Measurements from ENCODE around the gene CABCOCO1. TPM values are rescaled to one million over a fixed set of nuclear protein-coding genes. Genes with fewer than 3 reads are reported as not detected.

Gene CABCOCO1
- total and polyA plus RNA-seq, 4 experiments from 2014 or later: not detected

DNA sequence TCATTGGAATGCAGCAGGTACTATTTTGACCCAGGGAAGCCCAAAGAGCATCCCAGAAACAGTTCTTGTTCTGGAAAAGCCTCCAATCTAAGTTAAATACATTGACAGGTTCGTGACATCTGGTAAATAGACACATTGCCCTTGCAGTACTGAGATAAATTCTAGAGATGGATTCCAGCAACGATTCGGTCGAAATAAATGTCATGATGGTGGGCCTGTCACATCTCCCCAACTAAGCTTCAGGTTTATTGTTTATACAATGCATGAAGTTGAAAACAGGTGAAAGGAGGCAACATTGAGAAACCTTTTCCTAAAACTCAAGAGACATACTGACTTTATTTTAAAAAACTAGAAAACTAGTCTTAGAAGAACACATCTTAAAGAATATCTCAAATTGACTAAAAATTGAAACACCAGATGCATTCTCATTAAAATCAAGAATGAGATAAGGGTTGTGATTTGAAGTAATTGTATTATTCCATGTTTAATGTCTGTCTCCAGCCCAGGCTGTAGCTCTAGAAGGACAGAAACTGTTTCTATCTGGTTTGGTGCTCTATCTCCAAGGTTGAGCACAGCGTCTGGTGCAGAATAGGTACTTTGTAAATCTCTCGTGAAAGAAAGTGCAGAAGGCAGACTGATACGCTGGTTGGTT, 114.0 kb downstream of the CABCOCO1 start:
- H3K27ac ChIP-seq (ENCODE audit: low read depth, low read length): no peak overlapping the region
- ChIA-PET POLR2A (ENCODE audit: partially characterized antibody) (no interaction called here), CTCF (ENCODE audit: partially characterized antibody) (no interaction called here)
- no peaks in the 10 kb centered on the region for H3K36me3 Mint-ChIP-seq
- no peaks in the 10 kb centered on the region for H3K27me3 Mint-ChIP-seq
- DNase-seq: no peak
- no peaks in the 10 kb centered on the region for H3K9me3 Mint-ChIP-seq
- H3K4me1 ChIP-seq (ENCODE audit: insufficient read depth, low read length): no peaks in the 10 kb centered on the region
- intact Hi-C loops (cut with micrococcal nuclease): no loop called here
- H3K27me3 ChIP-seq (ENCODE audit: insufficient read depth, low read length): no peaks in the 10 kb centered on the region
- H3K4me1 Mint-ChIP-seq: peaks cover 3 to 12% (median 4%) of the 10 kb centered on the region in 4 donors
- H3K4me3 Mint-ChIP-seq: no peak overlapping the region
- H3K36me3 ChIP-seq (ENCODE audit: insufficient read depth, low read length): no peaks in the 10 kb centered on the region
- no peaks in the 10 kb centered on the region for H3K9me3 ChIP-seq (ENCODE audit: control insufficient read depth in 1 of 2, low read length in 2 of 2)
- no peak overlapping the region for H3K27ac Mint-ChIP-seq
- no peak overlapping the region for H3K4me3 ChIP-seq (ENCODE audit: low read length in 2 of 2)

DNA sequence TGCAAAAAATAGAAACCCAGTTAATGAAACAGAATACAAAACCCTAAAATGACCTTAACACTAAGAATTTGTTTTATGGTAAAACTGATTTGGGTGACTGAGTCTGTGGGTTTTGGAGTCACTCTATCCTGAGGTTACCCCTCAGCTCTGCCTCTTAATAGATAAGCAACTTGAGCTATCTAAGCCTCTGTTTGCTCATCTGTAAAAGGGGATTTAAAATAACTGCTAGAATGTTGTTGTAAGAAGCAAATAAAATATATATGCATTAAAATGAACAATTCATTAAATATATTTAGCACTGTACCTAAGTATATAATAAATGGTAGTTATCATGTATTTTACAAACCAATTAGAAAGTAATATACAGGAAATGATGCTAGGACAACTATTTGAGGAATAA, 115.4 kb downstream of the CABCOCO1 start:
- intact Hi-C loops (cut with micrococcal nuclease): no loop called here
- no peaks in the 10 kb centered on the region for H3K9me3 ChIP-seq (ENCODE audit: control insufficient read depth in 1 of 2, low read length in 2 of 2)
- CTCF ChIA-PET (ENCODE audit: partially characterized antibody): interaction anchor here (0.7 kb wide), 1 partner anchor 41 kb away, joined by 3 read pairs; no protein-coding TSS in a partner anchor
- no peak overlapping the region for H3K27ac Mint-ChIP-seq
- no peak overlapping the region for H3K4me3 ChIP-seq (ENCODE audit: low read length in 2 of 2)
- no peak overlapping the region for H3K4me3 Mint-ChIP-seq
- peaks cover 0 to 2% (median 0%) of the 10 kb centered on the region in 8 donors for H3K9me3 Mint-ChIP-seq
- H3K4me1 ChIP-seq (ENCODE audit: insufficient read depth, low read length): no peaks in the 10 kb centered on the region
- peaks cover 4 to 17% (median 5%) of the 10 kb centered on the region in 4 donors for H3K4me1 Mint-ChIP-seq
- POLR2A ChIA-PET (ENCODE audit: partially characterized antibody): interaction anchor here (1.1 kb wide), 1 partner anchor 11 kb away, joined by 4 read pairs; no protein-coding TSS in a partner anchor
- H3K36me3 ChIP-seq (ENCODE audit: insufficient read depth, low read length): no peaks in the 10 kb centered on the region
- H3K27me3 Mint-ChIP-seq: no peaks in the 10 kb centered on the region
- no peaks in the 10 kb centered on the region for H3K36me3 Mint-ChIP-seq
- no peaks in the 10 kb centered on the region for H3K27me3 ChIP-seq (ENCODE audit: insufficient read depth, low read length)
- DNase-seq: no peak
- no peak overlapping the region for H3K27ac ChIP-seq (ENCODE audit: low read depth, low read length)

DNA sequence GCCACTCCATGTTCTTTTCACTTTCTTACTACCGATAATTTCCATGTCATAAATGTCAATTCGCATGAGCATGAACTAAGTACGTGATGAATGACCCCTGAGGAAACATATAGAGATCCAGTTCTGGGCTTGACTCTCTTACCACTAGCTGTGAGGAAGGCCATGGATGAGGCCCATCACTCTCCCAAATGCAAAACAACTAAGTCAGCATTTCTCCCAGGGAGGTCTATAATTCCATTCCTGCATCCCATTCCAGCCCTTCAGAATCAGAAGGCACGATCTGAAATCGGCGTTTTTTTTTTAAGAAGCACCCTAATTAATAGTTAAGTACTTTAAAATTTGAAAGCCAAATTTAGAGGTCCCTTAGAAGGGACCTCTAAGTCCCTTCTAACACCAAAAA, 116.5 kb downstream of the CABCOCO1 start:
- H3K36me3 Mint-ChIP-seq: no peaks in the 10 kb centered on the region
- Histone ChIP-seq H3K9me3 (ENCODE audit: control insufficient read depth in 1 of 2, low read length in 2 of 2) (no peaks in the 10 kb centered on the region), H3K36me3 (ENCODE audit: insufficient read depth, low read length) (no peaks in the 10 kb centered on the region), H3K4me1 (ENCODE audit: insufficient read depth, low read length) (no peaks in the 10 kb centered on the region), H3K27ac (ENCODE audit: low read depth, low read length) (no peak overlapping the region), H3K27me3 (ENCODE audit: insufficient read depth, low read length) (no peaks in the 10 kb centered on the region), H3K4me3 (ENCODE audit: low read length in 2 of 2) (no peak overlapping the region)
- intact Hi-C loops (cut with micrococcal nuclease): no loop called here
- H3K27me3 Mint-ChIP-seq: peaks cover 0 to 2% of the 10 kb centered on the region in 2 donors
- H3K4me3 Mint-ChIP-seq: no peak overlapping the region
- ChIA-PET CTCF (ENCODE audit: partially characterized antibody) (interaction anchor here (1.6 kb wide), 1 partner anchor 28 kb away, joined by 7 read pairs; no protein-coding TSS in a partner anchor), POLR2A (ENCODE audit: partially characterized antibody) (no interaction called here)
- H3K27ac Mint-ChIP-seq: no peak overlapping the region
- H3K4me1 Mint-ChIP-seq: peaks cover 4 to 17% (median 5%) of the 10 kb centered on the region in 4 donors
- DNase-seq: no peak
- H3K9me3 Mint-ChIP-seq: peaks cover 0 to 2% (median 0%) of the 10 kb centered on the region in 8 donors

DNA sequence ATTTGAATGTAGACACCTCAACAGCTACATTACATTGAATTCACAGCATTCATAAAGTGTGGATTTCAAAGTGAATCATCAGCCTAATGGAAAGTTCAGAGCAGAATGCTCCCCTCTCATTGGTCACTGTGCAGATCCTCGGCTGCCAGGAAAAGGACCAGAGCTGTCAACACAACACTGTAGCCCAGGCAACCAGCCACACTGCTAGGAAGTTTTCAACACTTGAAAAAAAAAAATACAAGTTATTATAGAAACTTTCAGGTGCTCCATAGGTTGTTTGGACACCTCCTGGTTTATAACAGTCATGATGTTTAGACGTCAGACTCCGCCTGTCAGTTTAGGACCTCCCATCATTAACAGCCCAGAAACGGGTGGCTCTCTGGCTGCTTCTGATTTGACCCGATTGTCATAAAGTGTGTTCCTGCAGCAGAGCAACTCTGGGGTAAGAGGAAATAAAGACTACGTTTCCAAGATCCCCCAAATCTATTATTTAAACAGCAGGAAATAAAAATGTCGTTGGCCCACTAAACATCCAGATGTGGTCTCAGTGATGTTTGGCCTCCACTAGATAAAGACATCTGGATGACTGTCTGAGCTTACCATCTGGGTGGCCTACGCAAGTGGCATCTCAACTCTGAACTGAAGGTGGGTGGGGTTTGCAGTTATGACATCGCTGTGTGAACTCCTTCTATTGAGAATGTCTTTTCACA, 117.4 kb downstream of the CABCOCO1 start:
- Mint-ChIP-seq H3K36me3 (no peaks in the 10 kb centered on the region), H3K4me3 (peak overlapping the region in 2 of 8 donors; percentile 12 to 54), H3K4me1 (peaks cover 4 to 17% (median 5%) of the 10 kb centered on the region in 4 donors), H3K9me3 (peaks cover 0 to 2% (median 0%) of the 10 kb centered on the region in 8 donors), H3K27ac (peak overlapping the region in 2 of 7 donors; percentile 56 to 74), H3K27me3 (peaks cover 0 to 2% of the 10 kb centered on the region in 2 donors)
- Histone ChIP-seq H3K9me3 (ENCODE audit: control insufficient read depth in 1 of 2, low read length in 2 of 2) (no peaks in the 10 kb centered on the region), H3K27ac (ENCODE audit: low read depth, low read length) (no peak overlapping the region), H3K4me3 (ENCODE audit: low read length in 2 of 2) (no peak overlapping the region), H3K4me1 (ENCODE audit: insufficient read depth, low read length) (no peaks in the 10 kb centered on the region), H3K27me3 (ENCODE audit: insufficient read depth, low read length) (no peaks in the 10 kb centered on the region), H3K36me3 (ENCODE audit: insufficient read depth, low read length) (no peaks in the 10 kb centered on the region)
- DNase-seq: peak in 4 of 5 donors; percentile 3 to 41 (median 9)
- intact Hi-C loops (cut with micrococcal nuclease): no loop called here
- ChIA-PET CTCF (ENCODE audit: partially characterized antibody) (interaction anchor here (1.6 kb wide), 1 partner anchor 29 kb away, joined by 7 read pairs; no protein-coding TSS in a partner anchor), POLR2A (ENCODE audit: partially characterized antibody) (no interaction called here)

DNA sequence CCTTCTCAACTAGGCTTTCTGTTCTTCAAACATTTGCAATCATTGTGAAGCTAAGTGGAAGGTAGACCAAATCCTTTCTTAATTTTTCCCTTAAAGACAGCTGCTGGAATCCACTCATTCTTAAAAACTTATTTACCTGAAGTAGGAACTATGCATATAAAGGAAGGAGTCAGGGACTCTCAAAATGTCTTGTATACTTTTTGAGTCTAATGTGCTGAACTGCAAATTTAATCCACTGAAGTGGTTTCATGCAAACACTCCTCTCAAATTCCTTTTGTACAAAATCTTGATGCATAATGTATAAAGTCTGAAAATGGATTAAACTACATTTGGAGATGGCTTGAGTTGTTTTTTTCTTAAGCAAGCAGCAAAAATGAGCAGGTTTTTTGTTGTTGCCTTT, 118.0 kb downstream of the CABCOCO1 start:
- intact Hi-C loops (cut with micrococcal nuclease): no loop called here
- no peak overlapping the region for H3K4me3 ChIP-seq (ENCODE audit: low read length in 2 of 2)
- Mint-ChIP-seq H3K36me3 (no peaks in the 10 kb centered on the region), H3K9me3 (peaks cover 0 to 2% (median 0%) of the 10 kb centered on the region in 8 donors), H3K4me3 (no peak overlapping the region), H3K27me3 (peaks cover 0 to 2% of the 10 kb centered on the region in 2 donors), H3K27ac (no peak overlapping the region), H3K4me1 (peaks cover 4 to 19% (median 5%) of the 10 kb centered on the region in 4 donors)
- ChIA-PET CTCF (ENCODE audit: partially characterized antibody) (interaction anchor here (1.6 kb wide), 1 partner anchor 30 kb away, joined by 7 read pairs; no protein-coding TSS in a partner anchor), POLR2A (ENCODE audit: partially characterized antibody) (no interaction called here)
- no peaks in the 10 kb centered on the region for H3K4me1 ChIP-seq (ENCODE audit: insufficient read depth, low read length)
- no peak overlapping the region for H3K27ac ChIP-seq (ENCODE audit: low read depth, low read length)
- H3K9me3 ChIP-seq (ENCODE audit: control insufficient read depth in 1 of 2, low read length in 2 of 2): no peaks in the 10 kb centered on the region
- H3K36me3 ChIP-seq (ENCODE audit: insufficient read depth, low read length): no peaks in the 10 kb centered on the region
- no peak for DNase-seq
- no peaks in the 10 kb centered on the region for H3K27me3 ChIP-seq (ENCODE audit: insufficient read depth, low read length)

DNA sequence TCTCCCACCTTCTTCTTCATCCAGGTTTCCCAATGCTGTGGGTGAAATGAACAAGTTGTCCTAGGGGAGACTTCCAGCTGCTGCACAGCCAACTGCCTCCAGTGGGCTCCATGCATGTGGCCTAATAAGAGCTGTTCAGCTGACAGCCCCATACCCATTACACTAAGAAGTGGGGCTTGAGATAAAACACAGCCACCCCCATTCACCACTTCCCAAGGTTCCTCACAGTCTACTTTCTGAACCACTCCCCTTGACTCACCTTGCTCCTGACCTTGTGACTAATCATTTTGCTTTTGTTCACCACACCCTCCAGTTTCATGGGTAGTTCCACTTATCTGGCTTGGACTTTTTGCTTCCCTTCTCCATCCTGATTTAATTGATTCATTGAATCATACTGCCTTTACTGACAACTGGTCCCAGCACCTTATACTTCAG, 119.3 kb downstream of the CABCOCO1 start:
- Mint-ChIP-seq H3K4me1 (peaks cover 4 to 29% (median 5%) of the 10 kb centered on the region in 4 donors), H3K27me3 (peaks cover 0 to 2% of the 10 kb centered on the region in 2 donors), H3K4me3 (no peak overlapping the region), H3K27ac (no peak overlapping the region), H3K36me3 (no peaks in the 10 kb centered on the region), H3K9me3 (peaks cover 0 to 2% (median 0%) of the 10 kb centered on the region in 8 donors)
- Histone ChIP-seq H3K36me3 (ENCODE audit: insufficient read depth, low read length) (no peaks in the 10 kb centered on the region), H3K4me3 (ENCODE audit: low read length in 2 of 2) (no peak overlapping the region), H3K27ac (ENCODE audit: low read depth, low read length) (no peak overlapping the region), H3K27me3 (ENCODE audit: insufficient read depth, low read length) (no peaks in the 10 kb centered on the region), H3K9me3 (ENCODE audit: control insufficient read depth in 1 of 2, low read length in 2 of 2) (no peaks in the 10 kb centered on the region), H3K4me1 (ENCODE audit: insufficient read depth, low read length) (no peaks in the 10 kb centered on the region)
- POLR2A ChIA-PET (ENCODE audit: partially characterized antibody): no interaction called here
- CTCF ChIA-PET (ENCODE audit: partially characterized antibody): no interaction called here
- DNase-seq: no peak
- intact Hi-C loops (cut with micrococcal nuclease): no loop called here

DNA sequence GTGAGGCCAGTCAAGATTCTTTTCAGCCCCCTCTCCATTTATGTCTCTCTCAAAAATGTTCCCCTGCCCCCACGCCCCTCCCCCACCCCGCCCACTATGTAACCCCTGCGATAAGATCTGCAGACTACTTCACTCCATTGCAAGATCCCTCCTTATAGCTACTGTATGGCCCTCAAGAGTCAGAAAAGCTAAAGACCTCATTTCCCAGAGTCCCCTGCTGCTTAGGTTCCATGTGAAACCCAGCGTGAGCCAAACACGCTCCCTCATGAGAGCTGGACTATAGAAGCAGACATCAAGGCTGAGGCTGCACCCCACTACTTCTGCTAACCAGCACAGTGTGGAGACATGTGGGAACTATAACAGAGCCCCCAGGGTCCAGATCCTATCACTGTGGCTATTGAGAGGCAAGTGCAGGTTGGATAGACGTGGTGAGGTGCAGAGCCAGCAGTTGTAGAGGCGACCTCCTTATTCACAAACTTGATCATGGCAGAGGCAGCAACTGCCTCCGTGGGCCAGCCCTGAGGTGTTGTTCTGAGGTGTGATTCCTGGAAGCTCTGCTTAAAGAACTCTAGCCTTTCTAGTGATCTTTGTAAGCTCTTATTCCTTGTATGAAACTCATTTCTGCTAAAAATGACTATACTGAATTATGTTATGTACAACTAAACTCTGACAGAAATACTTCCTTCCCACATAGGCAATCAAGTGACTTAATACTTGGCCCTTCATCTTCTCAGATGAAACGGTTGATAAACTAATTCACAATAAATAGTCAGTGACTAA, 121.8 kb downstream of the CABCOCO1 start:
- ChIA-PET POLR2A (ENCODE audit: partially characterized antibody) (no interaction called here), CTCF (ENCODE audit: partially characterized antibody) (no interaction called here)
- no peaks in the 10 kb centered on the region for H3K27me3 ChIP-seq (ENCODE audit: insufficient read depth, low read length)
- Mint-ChIP-seq H3K4me3 (no peak overlapping the region), H3K9me3 (peaks cover 0 to 2% (median 0%) of the 10 kb centered on the region in 8 donors), H3K27ac (no peak overlapping the region), H3K4me1 (peaks cover 4 to 32% (median 5%) of the 10 kb centered on the region in 4 donors), H3K36me3 (no peaks in the 10 kb centered on the region), H3K27me3 (peaks cover 0 to 4% of the 10 kb centered on the region in 2 donors)
- no peaks in the 10 kb centered on the region for H3K36me3 ChIP-seq (ENCODE audit: insufficient read depth, low read length)
- DNase-seq: no peak
- no peaks in the 10 kb centered on the region for H3K4me1 ChIP-seq (ENCODE audit: insufficient read depth, low read length)
- H3K27ac ChIP-seq (ENCODE audit: low read depth, low read length): no peak overlapping the region
- intact Hi-C loops (cut with micrococcal nuclease): no loop called here
- H3K9me3 ChIP-seq (ENCODE audit: control insufficient read depth in 1 of 2, low read length in 2 of 2): no peaks in the 10 kb centered on the region
- no peak overlapping the region for H3K4me3 ChIP-seq (ENCODE audit: low read length in 2 of 2)

All from CD4-positive, alpha-beta memory T cell (primary cell).